ENCODE data around the gene PEMT. TPM values are rescaled to one million over a fixed set of nuclear protein-coding genes. Genes with fewer than 3 reads are reported as not detected.

The PEMT gene
- total RNA-seq, 1 donor from 2014 or later, result 39.2 TPM

DNA sequence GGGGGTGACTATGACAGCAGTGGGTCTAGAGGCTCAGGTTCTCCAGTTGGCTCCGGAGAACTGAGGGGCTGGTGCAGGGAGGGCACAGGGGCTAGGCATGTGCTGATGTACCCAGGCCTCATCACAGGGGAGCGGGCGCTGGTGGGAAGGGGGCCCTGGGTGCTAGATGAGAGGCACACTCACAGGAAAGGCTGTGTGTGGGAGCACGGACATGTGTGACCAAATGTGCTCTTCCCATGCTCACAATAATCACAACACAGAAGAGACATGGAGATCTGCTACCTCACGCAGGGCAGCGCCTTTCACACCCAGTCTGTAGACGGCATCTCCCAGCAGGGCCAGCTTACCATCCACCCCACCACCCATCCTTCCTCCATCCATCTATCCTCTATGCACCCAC lies 77.9 kb downstream of the PEMT start:
- Mint-ChIP-seq H3K9me3 (no peaks in the 10 kb centered on the region), H3K27ac (no peak overlapping the region), H3K27me3 (ENCODE audit: low read depth) (no peaks in the 10 kb centered on the region), H3K4me1 (ENCODE audit: low read depth) (peaks cover 3% of the 10 kb centered on the region), H3K36me3 (ENCODE audit: low read depth) (no peaks in the 10 kb centered on the region), H3K4me3 (ENCODE audit: low read depth) (no peak overlapping the region)
- intact Hi-C loops (cut with micrococcal nuclease), result no loop called here
- no peak for DNase-seq (ENCODE audit: low spot score)

DNA sequence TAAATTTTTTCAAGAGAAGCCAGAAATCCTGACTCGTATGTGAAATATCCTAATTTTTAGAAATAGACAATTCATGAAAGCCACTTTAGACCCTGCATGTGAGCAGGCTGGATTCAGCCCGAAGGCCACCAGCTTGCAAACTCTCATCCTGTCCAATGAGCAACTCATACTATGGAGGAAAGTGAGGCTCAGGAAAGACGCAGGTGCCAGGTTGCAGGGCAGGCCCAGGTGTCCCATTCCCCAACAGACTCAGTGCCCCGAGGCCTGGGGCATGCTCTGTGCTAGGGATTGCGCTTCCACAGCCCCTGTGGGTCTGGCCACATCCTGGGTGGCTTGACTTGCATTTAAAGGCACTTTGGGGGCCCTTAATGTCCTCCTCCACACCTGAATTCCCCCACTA lies 78.6 kb downstream of the PEMT start:
- intact Hi-C loops (cut with micrococcal nuclease), result no loop called here
- H3K9me3 Mint-ChIP-seq, result no peaks in the 10 kb centered on the region
- H3K27me3 Mint-ChIP-seq (ENCODE audit: low read depth), result no peaks in the 10 kb centered on the region
- peaks cover 3% of the 10 kb centered on the region for H3K4me1 Mint-ChIP-seq (ENCODE audit: low read depth)
- no peak overlapping the region for H3K27ac Mint-ChIP-seq
- H3K36me3 Mint-ChIP-seq (ENCODE audit: low read depth), result no peaks in the 10 kb centered on the region
- no peak overlapping the region for H3K4me3 Mint-ChIP-seq (ENCODE audit: low read depth)
- DNase-seq (ENCODE audit: low spot score), result no peak

- Mint-ChIP-seq H3K4me1 (ENCODE audit: low read depth) (peaks cover 3% of the 10 kb centered on the region), H3K27me3 (ENCODE audit: low read depth) (no peaks in the 10 kb centered on the region), H3K36me3 (ENCODE audit: low read depth) (no peaks in the 10 kb centered on the region), H3K27ac (no peak overlapping the region), H3K4me3 (ENCODE audit: low read depth) (no peak overlapping the region), H3K9me3 (no peaks in the 10 kb centered on the region)
- intact Hi-C loops (cut with micrococcal nuclease), result no loop called here
- DNase-seq (ENCODE audit: low spot score), result no peak
These were observed 79.3 kb downstream of the PEMT start for GRCh38 chr17:17511881-17512858.

DNA sequence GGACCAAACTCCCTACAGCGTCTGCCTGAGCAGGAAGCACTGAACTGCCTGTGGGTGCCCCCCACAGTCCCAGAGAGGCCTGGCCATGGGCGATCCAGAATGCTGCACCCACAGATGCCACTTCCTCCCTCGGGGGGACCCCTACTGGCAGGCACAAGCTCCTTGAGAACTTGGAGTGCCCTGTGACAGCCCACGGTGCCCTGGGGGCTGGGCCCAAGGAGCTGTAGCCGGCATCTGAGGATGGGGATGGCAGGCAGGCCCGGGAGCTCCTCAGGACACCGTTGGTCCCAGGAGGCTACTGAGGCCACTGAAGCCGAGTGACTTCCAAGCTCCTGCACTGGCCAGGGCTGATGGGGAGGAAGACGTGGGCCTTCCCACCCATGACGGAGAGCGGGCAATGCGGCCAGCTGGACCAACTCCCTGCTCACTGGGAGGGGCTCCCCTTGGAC lies 80.2 kb downstream of the PEMT start:
- H3K27ac Mint-ChIP-seq, result no peak overlapping the region
- no peak overlapping the region for H3K4me3 Mint-ChIP-seq (ENCODE audit: low read depth)
- no peaks in the 10 kb centered on the region for H3K27me3 Mint-ChIP-seq (ENCODE audit: low read depth)
- DNase-seq (ENCODE audit: low spot score), result no peak
- H3K36me3 Mint-ChIP-seq (ENCODE audit: low read depth), result no peaks in the 10 kb centered on the region
- H3K4me1 Mint-ChIP-seq (ENCODE audit: low read depth), result peaks cover 3% of the 10 kb centered on the region
- H3K9me3 Mint-ChIP-seq, result no peaks in the 10 kb centered on the region
- intact Hi-C loops (cut with micrococcal nuclease), result no loop called here

GRCh38 chr17:17510456-17511292 lies 80.8 kb downstream of the PEMT start:
- no peaks in the 10 kb centered on the region for H3K4me1 Mint-ChIP-seq (ENCODE audit: low read depth)
- no peaks in the 10 kb centered on the region for H3K36me3 Mint-ChIP-seq (ENCODE audit: low read depth)
- H3K27ac Mint-ChIP-seq, result no peak overlapping the region
- intact Hi-C loops (cut with micrococcal nuclease), result no loop called here
- no peaks in the 10 kb centered on the region for H3K9me3 Mint-ChIP-seq
- no peaks in the 10 kb centered on the region for H3K27me3 Mint-ChIP-seq (ENCODE audit: low read depth)
- no peak for DNase-seq (ENCODE audit: low spot score)
- H3K4me3 Mint-ChIP-seq (ENCODE audit: low read depth), result no peak overlapping the region

DNA sequence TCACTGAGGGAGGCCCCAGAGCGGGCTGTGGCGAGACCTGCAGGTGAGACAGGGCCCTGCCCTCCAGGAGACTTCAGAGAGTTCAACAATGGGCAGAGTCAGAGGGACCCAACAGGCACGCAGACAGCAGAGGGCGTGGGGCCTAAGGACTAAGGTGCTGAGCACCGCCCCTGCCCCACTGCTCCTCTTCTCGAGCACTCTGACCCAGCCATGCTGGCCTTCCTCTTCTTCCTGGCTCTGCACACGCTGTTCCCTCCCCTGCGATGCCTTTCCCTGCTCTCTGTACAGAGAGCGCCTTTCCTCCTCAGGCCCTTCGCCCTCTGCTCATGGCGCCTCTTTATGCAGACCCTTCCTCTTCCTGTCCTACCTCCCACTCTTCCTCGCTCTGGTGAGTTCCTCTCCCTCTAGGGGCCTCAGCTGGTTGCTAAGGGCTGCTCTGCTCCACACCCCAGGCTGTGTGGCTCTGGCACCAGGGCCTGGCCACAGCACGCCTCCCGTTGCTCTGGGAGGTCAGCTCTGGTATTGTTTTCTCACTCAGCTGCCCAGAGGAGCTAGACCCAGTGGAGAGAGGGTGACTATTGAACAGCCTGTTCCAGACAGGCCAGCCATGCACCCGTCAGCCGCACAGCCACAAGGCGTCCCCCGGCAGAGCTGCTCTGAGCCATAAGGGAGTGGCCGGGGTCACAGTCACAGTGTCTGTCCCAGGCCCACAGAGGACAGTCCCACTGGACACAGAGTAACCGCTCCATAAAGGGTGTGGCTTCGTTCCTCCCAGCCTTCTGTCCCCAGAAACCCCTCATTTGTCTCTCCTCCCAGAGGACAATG lies 81.7 kb downstream of the PEMT start:
- Mint-ChIP-seq H3K4me1 (ENCODE audit: low read depth) (no peaks in the 10 kb centered on the region), H3K27ac (no peak overlapping the region)
- intact Hi-C loops (cut with micrococcal nuclease), result no loop called here

DNA sequence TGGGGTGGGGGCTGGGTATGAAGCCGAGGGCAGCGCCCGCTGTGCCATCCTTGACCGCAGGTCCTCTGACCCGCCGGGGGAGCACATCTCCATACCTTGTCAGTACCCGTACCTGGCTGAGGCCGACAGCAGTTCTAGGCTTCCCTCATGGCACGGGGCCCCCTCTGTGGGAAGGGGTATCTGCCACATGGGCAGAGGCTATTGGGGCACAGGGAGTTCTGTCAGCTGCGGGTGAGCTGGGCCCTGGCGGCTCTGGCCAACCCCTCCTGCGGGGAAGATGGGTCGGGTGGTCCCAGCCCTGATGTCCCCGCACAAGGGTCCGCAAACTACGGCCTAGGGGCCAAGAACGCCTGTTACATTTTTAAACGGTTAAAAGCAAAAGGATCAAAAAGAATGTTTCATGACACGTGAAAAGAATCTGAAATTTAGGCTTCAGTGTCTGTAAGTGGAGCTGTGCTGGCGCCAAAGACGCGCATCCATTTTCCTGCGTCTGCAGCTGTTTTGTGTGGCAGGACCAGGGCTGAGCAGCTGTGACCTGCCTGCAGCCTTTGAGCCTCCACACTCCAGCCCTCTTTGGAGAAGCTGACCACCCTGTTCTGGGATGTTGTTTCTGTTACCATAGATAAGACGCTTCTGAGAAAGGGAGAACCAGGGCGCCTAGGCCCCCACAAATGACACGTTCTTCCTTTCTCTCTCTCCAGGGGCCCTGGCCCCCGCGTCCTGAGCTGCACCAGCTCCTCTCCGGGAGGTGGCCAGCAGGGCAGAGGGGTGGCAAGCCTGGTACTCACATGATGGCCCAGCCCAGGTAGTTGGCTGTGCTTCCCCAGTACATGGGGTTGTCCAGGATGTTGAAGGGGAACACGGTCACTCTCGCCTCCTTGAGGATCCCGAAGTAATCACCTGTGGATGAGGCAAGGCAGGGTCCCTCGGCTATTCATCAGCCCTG lies 82.6 kb downstream of the PEMT start:
- no peaks in the 10 kb centered on the region for H3K27me3 Mint-ChIP-seq (ENCODE audit: low read depth)
- no peaks in the 10 kb centered on the region for H3K36me3 Mint-ChIP-seq (ENCODE audit: low read depth)
- DNase-seq (ENCODE audit: low spot score), result no peak
- intact Hi-C loops (cut with micrococcal nuclease), result no loop called here
- no peaks in the 10 kb centered on the region for H3K9me3 Mint-ChIP-seq
- H3K27ac Mint-ChIP-seq, result no peak overlapping the region
- no peaks in the 10 kb centered on the region for H3K4me1 Mint-ChIP-seq (ENCODE audit: low read depth)
- H3K4me3 Mint-ChIP-seq (ENCODE audit: low read depth), result no peak overlapping the region

More for the DNA sequence above, 81.7 kb downstream of the PEMT start:
- DNase-seq (ENCODE audit: low spot score), result no peak
- no peaks in the 10 kb centered on the region for H3K9me3 Mint-ChIP-seq
- no peaks in the 10 kb centered on the region for H3K36me3 Mint-ChIP-seq (ENCODE audit: low read depth)
- no peak overlapping the region for H3K4me3 Mint-ChIP-seq (ENCODE audit: low read depth)
- H3K27me3 Mint-ChIP-seq (ENCODE audit: low read depth), result no peaks in the 10 kb centered on the region

DNA sequence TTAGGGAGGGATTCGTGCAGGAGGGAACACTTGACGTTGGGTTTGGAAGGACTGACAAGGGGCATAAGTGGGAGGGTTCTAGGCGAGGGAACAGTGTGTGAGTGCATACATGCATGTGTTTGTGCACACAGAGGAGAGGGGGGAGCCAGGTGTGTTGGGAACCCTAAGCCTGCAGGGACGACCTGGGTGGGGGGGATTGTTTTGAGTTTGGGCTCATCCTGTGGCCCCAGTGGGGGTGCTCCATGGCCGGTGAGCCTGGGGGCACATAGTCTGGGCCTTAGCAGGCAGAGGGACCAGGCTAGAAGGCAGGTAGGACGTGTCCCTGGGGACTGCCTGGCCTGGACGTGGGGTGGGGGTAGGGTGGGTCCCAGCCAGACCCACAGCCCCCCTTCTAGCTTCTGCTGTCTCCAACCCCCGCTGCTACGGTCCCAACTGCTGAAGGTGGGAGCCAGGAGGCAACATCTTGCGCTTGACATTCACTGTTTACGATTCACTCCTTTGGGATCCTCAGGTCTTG lies 83.4 kb downstream of the PEMT start:
- DNase-seq (ENCODE audit: low spot score), result no peak
- Mint-ChIP-seq H3K4me3 (ENCODE audit: low read depth) (no peak overlapping the region), H3K27me3 (ENCODE audit: low read depth) (no peaks in the 10 kb centered on the region), H3K27ac (no peak overlapping the region), H3K9me3 (no peaks in the 10 kb centered on the region), H3K36me3 (ENCODE audit: low read depth) (no peaks in the 10 kb centered on the region), H3K4me1 (ENCODE audit: low read depth) (no peaks in the 10 kb centered on the region)
- intact Hi-C loops (cut with micrococcal nuclease), result no loop called here

DNA sequence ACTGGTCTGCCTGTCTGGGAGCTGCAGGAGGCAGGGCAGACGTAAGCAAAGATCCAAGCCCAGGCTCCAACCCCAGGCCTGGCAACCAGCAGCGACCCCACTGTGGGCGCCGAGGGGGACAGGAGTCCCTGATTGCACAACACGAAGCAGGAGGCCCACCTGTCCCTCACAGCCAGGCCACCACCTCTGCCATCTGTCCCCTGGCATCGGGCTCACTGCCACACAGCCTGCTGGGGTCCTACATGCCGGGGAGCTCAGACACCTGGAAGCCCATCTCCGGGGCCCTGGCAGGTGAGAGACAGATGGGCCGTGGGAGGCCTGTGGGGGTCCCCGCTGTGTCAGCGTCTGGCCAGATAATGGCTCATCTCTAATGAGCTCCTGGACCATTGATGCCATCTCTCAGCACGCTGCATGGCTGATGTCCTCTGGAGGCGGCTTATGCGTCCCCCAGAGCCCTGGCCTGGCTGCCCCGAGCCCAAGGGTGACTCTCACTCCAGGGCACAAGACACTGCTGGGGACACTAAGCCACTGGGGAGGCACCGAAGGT lies 84.0 kb downstream of the PEMT start:
- intact Hi-C loops (cut with micrococcal nuclease), result no loop called here
- Mint-ChIP-seq H3K27me3 (ENCODE audit: low read depth) (no peaks in the 10 kb centered on the region), H3K4me3 (ENCODE audit: low read depth) (no peak overlapping the region), H3K9me3 (no peaks in the 10 kb centered on the region), H3K27ac (no peak overlapping the region), H3K36me3 (ENCODE audit: low read depth) (no peaks in the 10 kb centered on the region), H3K4me1 (ENCODE audit: low read depth) (no peaks in the 10 kb centered on the region)
- DNase-seq (ENCODE audit: low spot score), result no peak

- intact Hi-C loops (cut with micrococcal nuclease), result no loop called here
- no peaks in the 10 kb centered on the region for H3K27me3 Mint-ChIP-seq (ENCODE audit: low read depth)
- no peak for DNase-seq (ENCODE audit: low spot score)
- H3K36me3 Mint-ChIP-seq (ENCODE audit: low read depth), result no peaks in the 10 kb centered on the region
- H3K4me1 Mint-ChIP-seq (ENCODE audit: low read depth), result no peaks in the 10 kb centered on the region
- no peak overlapping the region for H3K27ac Mint-ChIP-seq
- no peaks in the 10 kb centered on the region for H3K9me3 Mint-ChIP-seq
- no peak overlapping the region for H3K4me3 Mint-ChIP-seq (ENCODE audit: low read depth)
These were observed 84.5 kb downstream of the PEMT start for GRCh38 chr17:17506893-17507464.

GRCh38 chr17:17506181-17506741 lies 85.2 kb downstream of the PEMT start:
- no peaks in the 10 kb centered on the region for H3K27me3 Mint-ChIP-seq (ENCODE audit: low read depth)
- no peak for DNase-seq (ENCODE audit: low spot score)
- no peaks in the 10 kb centered on the region for H3K36me3 Mint-ChIP-seq (ENCODE audit: low read depth)
- no peak overlapping the region for H3K27ac Mint-ChIP-seq
- H3K9me3 Mint-ChIP-seq, result no peaks in the 10 kb centered on the region
- intact Hi-C loops (cut with micrococcal nuclease), result no loop called here
- H3K4me1 Mint-ChIP-seq (ENCODE audit: low read depth), result no peaks in the 10 kb centered on the region
- no peak overlapping the region for H3K4me3 Mint-ChIP-seq (ENCODE audit: low read depth)
